Hypothalamus (tissue), 51 donors: Measurements from ENCODE around the gene PDCD1LG2.

Experiments used
- DNase-seq, 51 donors: peaks; one replicate each; lab custom pipeline; 2025; lab: John Stamatoyannopoulos, UW

PDCD1LG2 gene

DNA sequence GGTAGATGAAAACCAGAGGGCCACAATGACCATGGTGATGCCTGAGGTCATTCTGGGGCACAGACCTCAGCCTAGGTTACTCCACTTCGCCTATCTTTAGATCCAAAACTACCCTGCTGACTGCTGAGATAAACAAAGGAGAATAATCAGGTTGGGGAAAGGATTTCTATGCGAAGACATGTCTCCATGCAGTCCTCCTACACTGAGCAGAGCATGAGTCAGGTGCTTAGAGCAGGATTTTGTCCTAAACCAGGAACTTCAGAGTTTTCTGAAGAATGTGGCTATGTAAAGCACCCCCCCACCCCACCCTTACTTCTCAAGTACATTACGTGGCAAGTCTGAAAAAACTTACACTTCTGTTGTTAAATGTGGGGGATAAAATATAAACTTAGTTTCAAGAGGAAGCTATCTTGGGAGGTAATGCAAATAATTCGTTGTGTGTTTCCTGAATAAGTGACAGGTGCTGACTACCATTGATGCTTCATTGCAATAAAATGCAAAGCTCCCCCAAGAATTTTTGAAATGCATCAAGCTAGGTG, 19.4 kb downstream of the PDCD1LG2 start:
- DNase-seq = no peak

DNA sequence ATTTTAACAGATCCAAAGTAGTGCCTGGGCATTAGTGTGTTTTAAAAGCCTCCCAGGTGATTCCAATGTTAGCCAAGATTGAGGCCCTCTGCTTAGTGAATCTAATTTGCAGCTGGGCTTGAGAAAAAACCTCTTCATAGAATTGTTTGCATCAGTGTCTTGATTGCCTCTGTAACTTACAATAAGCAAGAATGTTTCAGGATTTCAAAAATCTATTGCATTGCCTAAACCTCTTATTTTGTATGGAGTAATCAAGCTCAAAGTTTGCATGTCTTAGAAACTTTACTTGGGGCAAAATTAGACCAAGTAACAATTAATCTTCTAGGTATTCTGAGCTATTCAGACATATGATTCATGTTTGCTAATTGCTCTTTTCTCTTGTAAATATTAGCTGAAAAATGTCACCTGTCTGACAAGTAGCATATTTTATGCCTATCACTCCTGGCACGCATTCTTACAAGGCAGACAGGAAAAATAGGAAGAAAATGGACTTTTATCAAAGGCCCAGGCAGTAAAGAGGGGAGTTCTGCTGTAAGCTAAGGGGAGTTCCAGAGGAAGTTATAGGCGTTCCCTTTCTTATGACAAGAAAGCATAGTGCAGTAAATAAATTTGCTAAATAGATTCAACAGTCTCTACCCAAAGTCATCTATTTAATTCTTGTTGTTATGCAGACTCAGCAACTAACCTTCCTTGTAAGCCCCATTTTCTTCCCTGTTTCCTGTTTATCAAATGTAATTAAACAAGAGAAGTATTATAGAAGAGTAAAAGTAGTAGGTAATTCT, 21.0 kb downstream of the PDCD1LG2 start:
- DNase-seq = no peak

DNA sequence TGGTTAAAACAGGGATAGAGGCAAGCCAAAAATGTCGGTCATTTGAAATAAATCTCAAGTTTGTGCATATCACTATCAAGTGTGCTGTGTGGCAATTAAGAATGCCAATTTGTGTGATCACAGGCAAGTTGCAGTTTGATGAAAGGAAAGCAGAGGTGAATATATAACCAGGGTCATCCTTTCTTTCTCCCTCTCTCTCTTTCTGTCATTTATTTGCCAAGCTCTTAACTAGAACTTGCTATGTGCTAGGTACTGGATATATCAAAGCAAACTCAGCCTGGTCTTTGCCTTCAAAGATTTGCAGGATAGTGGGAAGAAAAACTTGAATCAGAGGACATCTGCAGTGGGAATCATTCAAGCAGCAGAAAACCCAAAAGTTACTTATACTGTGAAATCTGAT, 22.0 kb downstream of the PDCD1LG2 start:
- no peak for DNase-seq

DNA sequence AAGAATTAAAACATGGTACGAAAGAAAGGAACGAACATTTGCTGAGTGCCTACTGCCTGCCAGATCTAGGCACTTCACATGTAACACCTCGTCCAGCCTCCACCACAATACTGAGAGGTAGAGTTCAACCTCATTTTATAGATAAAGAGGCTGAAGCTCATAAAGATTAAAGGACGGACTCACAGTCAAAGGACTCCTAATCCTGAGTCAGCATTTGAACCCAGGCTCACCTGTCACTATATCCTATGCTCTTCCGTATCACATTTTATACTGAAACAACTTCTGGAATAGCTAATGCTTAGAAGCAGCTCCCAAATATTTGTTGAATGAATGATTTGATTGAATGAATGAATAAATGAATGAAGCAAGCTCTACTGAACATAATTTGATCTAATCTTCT, 22.5 kb downstream of the PDCD1LG2 start:
- DNase-seq = no peak

DNA sequence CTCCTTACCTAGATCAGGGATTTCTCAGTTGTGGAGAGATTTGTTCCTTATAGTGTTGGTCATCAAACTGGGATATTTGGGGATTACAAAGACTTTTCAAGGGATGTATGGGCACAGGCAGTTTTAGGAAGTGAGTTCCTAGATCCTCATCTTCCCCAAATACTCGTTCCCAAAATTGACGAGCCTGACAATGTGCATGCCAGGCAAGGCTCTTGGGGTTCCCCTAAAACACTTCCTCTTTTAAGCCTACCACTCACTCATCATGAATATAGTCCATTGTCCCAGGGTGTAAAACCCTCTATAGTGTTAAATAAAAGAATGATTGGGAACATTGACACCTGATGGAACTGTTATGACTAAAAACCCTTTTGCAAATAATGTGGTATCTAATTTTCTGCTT, 26.4 kb downstream of the PDCD1LG2 start:
- DNase-seq = peak in 1 of 51 donors; percentile 3

DNA sequence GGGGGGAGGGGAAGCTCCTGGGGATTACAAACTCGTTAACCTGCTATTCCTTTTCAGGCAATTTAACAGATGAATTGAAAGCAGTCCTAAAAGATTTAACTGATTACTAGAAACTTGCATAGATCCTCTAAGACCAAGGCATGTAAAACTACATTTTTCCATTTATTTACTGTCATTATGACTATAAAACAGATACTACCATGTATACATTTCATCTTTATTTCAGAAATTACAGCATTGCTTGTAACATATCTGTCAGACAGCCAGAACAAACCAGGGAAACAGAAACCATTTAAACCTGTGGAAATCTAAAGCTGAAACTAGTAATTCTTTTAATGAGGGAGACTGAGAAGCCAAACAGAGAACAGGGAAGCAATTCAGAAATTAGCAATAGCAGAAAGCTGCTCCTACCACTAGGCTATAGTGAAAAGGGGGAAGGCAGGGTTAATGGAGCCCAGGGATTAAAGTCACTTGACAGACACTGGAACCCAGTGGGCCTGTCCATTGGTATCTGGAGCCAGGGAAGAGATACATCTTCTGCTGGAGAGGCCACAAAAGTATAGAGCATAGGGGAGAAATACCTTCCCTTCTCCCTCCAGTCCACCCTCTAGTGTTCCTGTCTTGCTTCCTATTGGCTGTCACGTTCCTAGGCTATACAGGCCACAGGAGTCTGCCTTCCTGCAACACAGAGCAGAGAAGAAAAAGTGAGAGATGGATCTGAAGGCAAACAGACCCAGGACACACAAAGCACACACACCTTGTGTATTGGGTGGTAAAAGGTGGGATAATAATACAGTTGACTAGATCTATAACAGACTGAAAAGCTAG, 33.8 kb downstream of the PDCD1LG2 start:
- no peak for DNase-seq

DNA sequence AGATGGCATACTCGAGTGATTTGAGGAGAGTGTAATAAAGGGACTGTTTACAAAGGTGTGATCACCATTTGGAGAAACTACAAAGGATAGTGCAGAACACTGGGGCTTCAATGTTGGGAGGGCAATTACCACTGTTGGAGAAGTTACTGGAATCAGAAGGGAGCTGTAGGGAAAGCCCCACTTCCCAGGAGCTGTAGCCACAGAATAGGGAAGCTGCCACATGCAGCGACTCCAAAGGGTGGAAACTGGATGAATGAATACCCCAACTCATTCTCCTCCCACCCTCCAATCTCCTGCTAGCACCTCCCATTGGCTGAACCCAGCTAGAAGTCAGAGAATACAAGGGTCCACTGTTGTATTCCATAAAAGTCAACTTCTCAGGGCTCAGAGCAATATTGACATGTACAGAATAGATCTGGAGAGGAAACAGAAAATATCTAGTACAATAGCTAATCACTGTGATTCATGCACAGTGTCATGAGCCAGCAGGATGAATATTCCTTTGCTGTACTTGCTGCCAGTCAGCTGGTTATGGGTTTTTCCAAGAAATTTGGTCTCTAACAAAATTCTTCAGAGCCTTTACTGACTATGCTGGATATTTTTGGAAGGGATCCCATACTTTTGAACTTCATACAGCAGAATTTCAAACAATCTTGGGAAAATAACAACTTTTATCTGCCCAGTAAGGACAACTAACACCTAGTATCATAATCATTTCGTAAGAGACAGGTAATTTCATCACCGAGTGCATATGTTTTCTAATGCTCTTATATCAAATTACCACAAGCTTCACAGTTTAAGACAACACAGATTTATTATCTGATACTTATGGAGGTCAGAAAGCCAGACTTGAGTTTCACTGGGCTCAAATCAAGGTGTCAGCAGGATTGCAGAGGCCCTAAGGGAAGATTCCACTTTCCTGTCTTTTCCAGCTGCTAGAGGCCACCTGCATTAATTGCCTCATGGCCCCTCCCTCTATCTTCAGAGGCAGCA, 39.6 kb downstream of the PDCD1LG2 start:
- DNase-seq = no peak

DNA sequence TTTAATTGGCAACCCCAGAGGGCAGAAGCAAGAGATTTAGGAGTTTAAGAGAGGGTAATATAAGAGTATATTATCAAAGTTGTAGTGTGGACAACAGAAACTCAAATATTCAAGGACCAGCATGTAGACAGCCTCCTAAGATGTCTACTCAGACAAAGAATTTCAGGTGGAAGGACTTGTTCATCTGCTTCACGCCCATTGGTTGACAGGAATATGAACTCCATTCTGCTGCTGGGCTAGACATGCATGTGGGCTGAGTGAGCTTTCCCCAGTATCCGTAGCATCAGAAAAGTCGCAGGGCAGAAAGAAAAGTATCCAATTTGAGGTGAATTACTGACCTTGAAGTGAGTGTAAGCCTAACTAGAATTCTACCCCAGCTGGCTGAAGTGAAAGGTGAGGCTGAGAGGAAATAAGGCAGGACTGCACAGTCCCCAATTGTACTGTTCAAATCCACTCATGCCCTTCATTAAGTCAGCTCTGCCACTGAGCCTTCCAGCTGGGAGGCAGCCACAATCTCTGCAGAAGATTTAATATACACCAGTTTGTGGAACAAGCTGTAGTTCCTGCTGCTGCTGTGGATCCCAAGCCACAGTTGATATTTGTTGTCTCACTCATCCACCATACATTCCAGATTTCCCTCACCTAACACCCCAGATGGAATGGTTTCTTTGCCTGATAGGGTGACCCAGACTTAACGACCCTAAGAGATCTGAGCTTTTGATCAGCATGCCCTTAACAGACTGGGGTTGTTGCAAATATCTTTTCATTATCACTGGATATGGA, 41.2 kb downstream of the PDCD1LG2 start:
- no peak for DNase-seq

DNA sequence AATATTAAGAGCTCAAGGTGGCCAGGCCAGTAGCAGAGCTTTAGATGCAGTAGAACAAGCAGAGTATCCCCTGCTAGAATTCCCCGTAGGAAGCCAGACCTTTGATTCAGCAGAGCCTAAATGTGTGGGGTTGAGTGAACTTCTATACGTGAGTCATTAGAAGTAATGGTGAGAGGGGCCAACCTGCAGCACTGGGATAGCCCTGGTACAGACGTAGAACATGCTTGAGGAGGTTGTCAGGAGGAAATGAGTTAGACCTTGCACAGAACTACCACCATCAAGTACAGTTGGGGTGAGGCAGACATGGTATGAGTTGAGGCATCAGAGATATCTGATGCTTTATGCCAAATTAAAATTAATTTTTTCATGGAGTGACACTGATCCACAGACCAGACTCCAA, 42.0 kb downstream of the PDCD1LG2 start:
- no peak for DNase-seq

DNA sequence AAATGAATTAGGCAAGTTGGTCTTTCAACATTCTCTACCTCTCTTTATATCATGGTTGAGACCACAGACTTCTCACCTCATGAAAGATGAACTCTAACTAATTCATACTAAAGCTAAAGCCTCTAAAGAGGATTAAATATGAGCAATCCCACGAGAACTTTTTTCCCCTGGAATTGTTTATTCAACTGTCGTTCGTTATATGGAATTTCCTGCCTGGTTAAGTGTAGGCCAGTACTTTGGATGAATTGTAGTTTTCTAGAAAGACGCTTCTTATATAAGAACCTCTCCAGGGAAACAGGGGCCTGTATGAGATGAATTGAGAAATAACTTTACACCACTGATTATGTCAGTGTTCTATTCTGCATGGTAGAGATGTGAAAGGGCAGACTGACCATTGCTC, 42.9 kb downstream of the PDCD1LG2 start:
- no peak for DNase-seq

DNA sequence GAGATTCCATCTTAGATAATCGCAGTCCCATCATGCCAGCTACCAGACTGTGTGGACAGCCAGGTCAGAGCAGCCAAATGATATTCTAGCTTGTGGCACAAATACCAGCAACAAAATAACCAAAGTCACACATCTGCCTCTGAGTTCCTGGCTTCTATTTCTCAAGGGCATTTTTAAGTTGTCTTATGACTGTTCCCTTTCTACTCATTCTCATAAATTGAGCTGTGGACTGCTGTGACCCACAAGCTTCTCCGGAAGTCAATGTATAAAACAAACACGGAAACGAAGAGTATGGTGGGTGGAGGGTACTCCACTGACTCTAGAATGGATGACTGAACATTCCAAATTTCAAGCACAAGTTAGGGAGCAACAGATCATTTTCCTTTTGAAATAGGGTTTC, 43.9 kb downstream of the PDCD1LG2 start:
- DNase-seq = no peak

DNA sequence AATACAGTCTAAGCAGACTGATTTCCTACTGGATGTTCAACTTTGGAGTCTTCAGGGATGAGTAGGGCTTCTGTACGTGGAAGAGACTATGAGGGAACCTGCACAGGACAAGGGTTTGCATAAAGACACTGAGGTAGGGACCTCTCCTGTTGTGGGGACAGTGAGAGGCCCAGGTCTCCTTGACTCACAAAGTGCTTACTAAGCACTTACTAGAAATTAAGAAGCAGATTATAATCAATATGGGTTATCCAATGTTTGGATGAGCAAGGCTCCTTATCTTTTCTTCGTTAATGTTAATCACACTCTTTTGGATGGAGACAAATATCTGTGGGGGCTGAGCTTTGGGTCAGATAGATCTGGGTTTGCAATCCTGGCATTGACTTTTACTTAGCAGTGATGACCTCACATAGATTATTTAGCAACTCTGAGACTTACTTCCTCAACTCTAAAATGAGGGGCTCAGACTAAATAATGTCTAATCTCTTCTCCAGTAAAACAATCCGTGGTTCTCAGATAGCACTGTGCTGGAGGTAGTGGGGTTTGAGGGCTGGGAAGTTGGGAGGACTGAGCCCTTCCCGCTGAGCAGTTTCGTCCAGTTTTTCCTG, 45.9 kb downstream of the PDCD1LG2 start:
- no peak for DNase-seq

DNA sequence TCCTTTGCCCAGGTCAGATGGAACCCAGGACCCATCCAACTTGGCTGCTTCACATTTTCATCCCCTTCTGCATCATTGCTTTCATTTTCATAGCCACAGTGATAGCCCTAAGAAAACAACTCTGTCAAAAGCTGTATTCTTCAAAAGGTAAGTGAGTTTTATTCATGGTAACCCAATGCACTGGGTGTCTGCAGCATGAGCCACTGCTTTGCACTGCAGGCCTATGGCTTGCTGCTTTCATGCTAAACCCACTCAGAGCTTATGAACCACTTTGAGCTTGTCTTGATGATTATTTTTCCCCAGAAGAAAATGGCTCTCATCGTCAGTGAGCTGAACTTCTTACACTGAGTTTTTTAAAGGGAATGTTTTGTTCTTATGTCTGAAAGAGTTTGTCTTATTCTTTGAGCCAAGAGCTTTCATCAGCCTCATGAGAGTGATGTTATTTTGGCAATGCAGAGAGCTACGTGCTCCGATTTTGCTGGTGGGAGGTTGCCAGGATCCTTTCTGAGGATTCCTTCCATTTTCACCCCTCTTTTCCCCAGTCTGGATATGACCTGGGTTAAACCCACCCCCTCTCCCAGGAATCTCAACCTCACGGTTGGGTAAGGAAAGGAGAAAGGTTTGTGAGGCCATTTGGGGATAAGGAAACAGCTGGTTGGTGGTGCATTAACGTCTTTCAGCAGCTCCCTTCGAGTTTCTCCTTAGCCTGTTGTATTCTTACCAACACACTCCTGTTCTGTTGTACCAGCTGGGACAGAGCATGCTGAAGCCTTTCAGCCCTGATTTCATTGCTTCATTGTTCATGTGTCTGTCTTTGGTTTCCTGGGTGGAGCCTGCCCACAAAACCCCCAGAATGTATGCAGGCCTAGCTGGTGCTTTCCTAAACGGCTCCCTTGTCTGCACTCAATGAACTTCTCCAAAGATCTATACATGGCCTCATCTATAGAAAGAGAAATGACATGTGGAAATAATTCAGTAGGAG, 47.6 kb downstream of the PDCD1LG2 start:
- no peak for DNase-seq

DNA sequence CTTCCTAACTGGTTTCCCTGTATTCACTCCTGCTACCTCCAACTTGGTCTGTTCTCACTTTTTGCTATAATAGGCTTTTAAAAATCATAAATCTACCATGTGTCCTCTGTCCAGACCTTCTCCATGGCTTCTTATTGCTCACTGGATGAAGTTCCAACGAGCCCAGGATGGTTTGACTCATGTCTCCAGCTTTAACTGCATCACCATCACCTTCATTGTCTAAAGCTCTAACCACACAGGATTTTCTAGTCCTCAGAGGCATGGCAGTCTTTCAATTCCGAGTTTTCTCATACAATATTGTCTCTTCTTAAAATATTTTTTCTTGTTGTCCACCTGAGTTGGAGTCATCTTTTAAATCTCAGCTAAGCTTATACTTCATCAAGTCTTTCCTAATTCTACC, 49.3 kb downstream of the PDCD1LG2 start:
- no peak for DNase-seq

DNA sequence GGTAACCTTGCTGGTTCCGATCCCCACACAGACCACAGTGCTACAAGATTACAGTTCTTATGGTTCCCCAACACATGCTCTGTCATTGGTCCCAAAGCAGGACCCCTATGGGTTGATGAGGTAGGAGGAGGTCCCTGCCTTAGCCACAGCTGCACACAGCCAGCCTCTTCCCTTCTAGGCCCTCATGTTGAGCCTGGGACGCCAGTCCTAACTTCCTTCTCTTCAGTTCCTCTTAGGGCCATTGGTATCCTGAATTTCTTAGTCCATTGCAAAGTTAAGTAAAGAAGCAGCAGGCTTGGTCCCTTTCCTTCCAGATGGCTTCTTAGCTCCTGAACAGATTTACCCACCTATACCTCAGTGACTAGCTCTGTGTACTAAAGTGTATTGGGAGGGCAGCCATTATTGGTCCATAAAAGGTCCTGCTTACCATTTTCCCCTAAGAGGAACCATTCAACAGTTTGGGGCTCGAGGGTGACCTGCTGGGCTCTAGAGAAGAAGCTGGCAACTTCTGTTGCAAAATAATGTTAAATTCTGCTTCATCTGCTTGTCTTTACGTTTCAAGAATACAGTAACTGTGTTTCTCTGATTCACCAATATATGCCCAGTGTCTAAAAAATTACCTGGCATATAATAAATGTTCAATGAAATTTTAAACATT, 50.2 kb downstream of the PDCD1LG2 start:
- DNase-seq = no peak

DNA sequence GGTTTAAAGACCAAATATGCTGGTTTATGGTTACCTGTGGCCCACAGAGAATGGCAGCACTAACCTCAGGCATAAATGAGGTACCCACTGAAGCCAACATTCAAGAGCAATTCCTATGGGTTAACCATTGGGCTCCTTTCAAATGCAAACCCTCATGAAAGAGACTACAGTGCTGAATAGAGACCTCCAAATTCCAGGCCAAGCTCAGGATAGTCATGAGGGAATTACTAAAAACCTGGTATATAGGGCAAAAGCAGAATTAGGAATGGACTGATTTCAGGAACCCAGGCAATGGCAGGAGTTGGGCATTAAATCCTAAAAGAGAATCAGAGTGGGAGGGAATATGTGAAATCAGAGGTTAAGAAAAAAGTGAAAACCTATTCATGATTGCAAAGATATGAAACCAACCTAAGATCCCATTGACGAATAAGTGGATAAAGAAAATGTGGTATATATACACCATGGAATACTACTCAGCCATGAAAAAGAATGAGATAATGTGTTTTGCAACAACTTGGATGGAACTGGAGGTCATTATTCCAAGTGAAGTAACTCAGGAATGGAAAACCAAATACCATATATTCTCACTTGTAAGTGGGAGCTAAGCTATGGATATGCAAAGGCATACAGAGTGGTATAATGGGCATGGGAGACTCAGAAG, 51.6 kb downstream of the PDCD1LG2 start:
- DNase-seq = no peak

DNA sequence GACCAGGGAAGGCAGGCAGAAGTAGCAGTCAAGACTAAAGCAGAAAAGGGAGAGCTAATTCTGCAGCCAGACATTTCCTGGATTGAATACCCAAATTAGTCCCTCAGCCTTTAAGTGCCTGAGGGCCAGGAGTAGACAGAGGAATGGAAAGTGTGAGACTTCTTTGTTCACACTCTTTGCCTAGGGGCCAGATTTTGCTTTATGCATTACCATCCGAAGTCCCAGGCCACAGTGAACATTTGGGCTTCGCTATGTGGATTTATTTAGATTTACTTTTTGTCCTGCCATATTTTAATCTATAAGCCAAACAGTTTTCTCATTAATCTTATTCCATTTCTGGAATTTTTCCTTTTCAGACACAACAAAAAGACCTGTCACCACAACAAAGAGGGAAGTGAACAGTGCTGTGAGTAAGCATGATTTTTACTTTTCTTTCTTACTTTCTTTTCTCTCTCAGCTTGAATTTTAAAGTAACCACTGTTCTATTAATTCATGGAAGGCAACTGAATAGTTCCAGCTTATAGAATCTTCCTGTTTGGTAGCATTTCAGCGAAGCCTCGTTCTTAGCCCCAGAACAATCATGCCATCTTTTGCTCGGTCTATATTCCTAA, 52.6 kb downstream of the PDCD1LG2 start:
- no peak for DNase-seq
